Effector memory CD4-positive, alpha-beta T cell (primary cell): ENCODE data around the gene ZNF644.
"Not testable (repeated sequence)": the region's sequence is repeated elsewhere in the genome, so short reads cannot be mapped to it uniquely, and the experiment has no call there.

Source experiments
- DNase-seq, 3 donors: peaks; one replicate each; pipeline ENCODE4 v3.0.0-alpha.2; 2020
- H3K27ac ChIP-seq: 2 replicates; pipeline ENCODE4 v1.7.0; 2013; ENCODE audit warnings: mild to moderate bottlenecking, low read length, moderate library complexity; ENCODE audit not compliant: insufficient read depth, poor library complexity, severe bottlenecking
- H3K27me3 ChIP-seq: replicated peaks from 2 replicates; pipeline ENCODE4 v1.7.0; 2013; ENCODE audit warnings: mild to moderate bottlenecking, low read length; ENCODE audit not compliant: insufficient read depth, control insufficient read depth, poor library complexity, severe bottlenecking
- H3K36me3 ChIP-seq: 2 replicates; pipeline ENCODE4 v1.7.0; 2013; ENCODE audit warnings: mild to moderate bottlenecking, low read length, moderate library complexity; ENCODE audit not compliant: control insufficient read depth, insufficient read depth
- H3K4me1 ChIP-seq: 2 replicates; pipeline ENCODE4 v1.7.0; 2013; ENCODE audit warnings: low read length, mild to moderate bottlenecking; ENCODE audit not compliant: control insufficient read depth, insufficient read depth, poor library complexity, severe bottlenecking
- H3K4me3 ChIP-seq: 2 replicates; pipeline ENCODE4 v1.7.0; 2013; ENCODE audit warnings: low read length, low read depth, mild to moderate bottlenecking; ENCODE audit not compliant: insufficient read depth, poor library complexity, severe bottlenecking
- H3K9me3 ChIP-seq: 2 replicates; pipeline ENCODE4 v1.7.0; 2013; ENCODE audit warnings: mild to moderate bottlenecking, low read length, moderate library complexity; ENCODE audit not compliant: control insufficient read depth

Gene ZNF644

DNA sequence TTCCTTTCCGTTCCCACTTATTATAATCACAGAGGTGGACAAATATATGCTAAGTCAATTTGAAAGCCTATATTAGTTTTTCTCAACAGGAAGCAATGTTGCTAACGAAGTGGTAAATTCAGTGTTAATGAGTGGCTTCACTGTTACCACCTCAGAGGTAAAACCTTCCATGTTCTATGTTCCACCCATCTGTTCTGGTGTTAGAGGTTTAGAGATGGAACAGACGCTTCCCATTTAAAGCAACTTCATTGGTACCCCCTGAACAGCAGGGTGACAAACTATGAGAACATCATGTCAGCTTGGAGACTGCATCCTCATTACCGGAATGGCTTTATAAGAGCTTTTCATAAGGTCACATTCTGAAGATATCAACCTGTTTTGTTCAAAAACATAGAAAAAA lies 77.9 kb downstream of the ZNF644 start:
- Histone ChIP-seq H3K4me1 (no peaks in the 10 kb centered on the region), H3K4me3 (no peak overlapping the region)
- no peak for DNase-seq

DNA sequence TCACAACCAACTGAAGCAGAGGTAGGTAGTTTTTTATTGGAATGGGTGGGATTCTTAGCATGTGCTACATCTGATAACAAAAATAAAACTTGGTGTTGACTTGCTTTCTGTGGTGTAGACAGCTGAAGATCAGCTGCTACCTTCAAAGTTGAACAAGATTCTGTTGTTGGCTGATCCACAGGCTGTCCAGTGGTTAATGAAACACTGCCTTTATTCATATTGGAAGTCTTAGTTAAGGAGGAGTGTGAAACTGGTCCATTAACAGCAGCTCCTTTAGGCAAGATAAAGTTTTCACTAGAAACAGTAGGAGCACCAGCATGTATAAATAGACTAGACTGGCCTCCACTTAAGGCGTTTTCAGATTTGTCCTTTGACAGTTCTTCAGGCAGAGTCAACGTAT lies 81.1 kb downstream of the ZNF644 start:
- Histone ChIP-seq H3K4me1 (no peaks in the 10 kb centered on the region), H3K9me3 (no peaks in the 10 kb centered on the region), H3K27ac (no peak overlapping the region), H3K36me3 (peaks cover 18% of the 10 kb centered on the region), H3K27me3 (no peaks in the 10 kb centered on the region), H3K4me3 (no peak overlapping the region)
- no peak for DNase-seq

More for the DNA sequence above, 77.9 kb downstream of the ZNF644 start:
- Histone ChIP-seq H3K27me3 (no peaks in the 10 kb centered on the region), H3K36me3 (peaks cover 15% of the 10 kb centered on the region), H3K27ac (no peak overlapping the region), H3K9me3 (no peaks in the 10 kb centered on the region)

DNA sequence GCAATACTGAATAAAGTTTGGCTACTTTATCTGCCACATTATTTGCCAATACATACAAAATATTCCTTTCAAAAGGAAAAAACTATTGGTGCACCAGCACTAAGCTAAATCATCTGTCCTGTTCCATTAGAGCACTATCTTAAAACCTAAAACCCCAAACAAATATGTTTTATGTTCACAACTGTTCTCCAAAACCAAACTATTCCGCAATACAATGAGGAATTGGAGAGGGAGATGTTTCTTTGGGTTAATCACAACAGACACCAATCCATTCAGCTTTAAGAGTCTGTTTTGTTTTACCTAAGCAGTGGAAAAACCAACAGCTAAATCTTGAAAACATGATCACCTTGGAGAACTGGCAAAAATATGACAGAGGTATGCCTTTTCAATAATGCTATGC lies 85.1 kb downstream of the ZNF644 start:
- no peaks in the 10 kb centered on the region for H3K4me1 ChIP-seq
- peaks cover 29% of the 10 kb centered on the region for H3K36me3 ChIP-seq
- H3K27ac ChIP-seq: no peak overlapping the region
- no peaks in the 10 kb centered on the region for H3K9me3 ChIP-seq
- H3K27me3 ChIP-seq: no peaks in the 10 kb centered on the region
- no peak overlapping the region for H3K4me3 ChIP-seq
- no peak for DNase-seq

DNA sequence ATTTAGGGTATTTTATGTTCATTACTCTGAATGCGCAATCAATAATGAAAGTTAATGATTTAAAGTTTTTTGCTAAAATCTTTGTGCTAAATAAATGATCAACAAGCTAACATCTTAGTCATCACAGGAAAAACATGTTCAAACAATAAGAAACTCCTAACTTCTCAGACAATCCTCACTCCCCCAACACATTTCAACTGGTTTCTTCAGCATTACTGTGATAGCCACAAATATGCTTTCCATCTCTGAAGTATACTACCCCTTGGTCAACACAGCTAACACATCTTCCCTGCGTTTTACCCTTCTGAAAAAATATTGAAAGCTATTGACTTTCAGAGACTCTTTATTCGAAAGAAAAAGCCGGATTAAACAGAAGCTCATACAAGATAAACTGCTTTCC lies 85.8 kb downstream of the ZNF644 start:
- H3K4me1 ChIP-seq: no peaks in the 10 kb centered on the region
- DNase-seq: no peak
- peaks cover 30% of the 10 kb centered on the region for H3K36me3 ChIP-seq
- no peak overlapping the region for H3K27ac ChIP-seq
- H3K27me3 ChIP-seq: no peaks in the 10 kb centered on the region
- H3K4me3 ChIP-seq: no peak overlapping the region
- H3K9me3 ChIP-seq: no peaks in the 10 kb centered on the region

DNA sequence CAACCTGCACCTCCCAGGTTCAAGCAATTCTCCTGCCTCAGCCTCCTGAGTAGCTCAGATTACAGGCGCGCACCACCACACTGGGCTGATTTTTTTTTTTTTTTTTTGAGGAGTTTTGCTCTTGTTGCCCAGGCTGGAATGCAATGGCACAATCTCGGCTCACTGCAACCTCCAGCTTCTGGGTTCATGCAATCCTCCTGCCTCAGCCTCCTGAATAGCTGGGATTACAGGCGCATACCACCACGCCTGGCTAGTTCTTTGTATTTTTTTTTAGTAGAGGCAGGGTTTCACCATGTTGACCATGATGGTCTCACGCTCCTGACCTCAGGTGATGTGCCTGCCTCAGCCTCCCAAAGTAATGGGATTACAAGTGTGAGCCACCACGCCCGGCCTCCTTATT lies 93.6 kb downstream of the ZNF644 start:
- not testable (repeated sequence) for H3K36me3 ChIP-seq, DNase-seq, H3K4me3 ChIP-seq, H3K27ac ChIP-seq, H3K9me3 ChIP-seq, H3K27me3 ChIP-seq
- peaks cover 13% of the 10 kb centered on the region for H3K4me1 ChIP-seq

DNA sequence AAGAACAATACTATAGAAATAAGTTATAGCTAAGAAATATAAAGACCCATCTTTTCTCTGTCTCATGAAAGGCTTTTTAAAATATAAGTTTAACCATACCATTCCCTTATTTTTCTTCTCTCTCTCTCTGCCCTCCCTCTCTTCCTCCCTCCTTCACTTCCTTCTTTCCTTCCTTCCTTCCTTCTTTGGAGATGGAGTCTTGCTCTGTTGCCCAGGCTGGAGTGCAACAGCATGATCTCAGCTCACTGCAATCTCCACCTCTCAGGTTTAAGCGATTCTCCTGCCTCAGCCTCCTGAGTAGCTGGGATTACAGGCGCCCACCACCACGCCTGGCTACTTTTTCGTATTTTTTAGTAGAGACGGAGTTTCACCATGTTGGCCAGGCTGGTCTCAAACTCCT lies 94.2 kb downstream of the ZNF644 start:
- not testable (repeated sequence) for H3K9me3 ChIP-seq, H3K4me3 ChIP-seq, H3K36me3 ChIP-seq, DNase-seq, H3K27ac ChIP-seq, H3K27me3 ChIP-seq
- peaks cover 18% of the 10 kb centered on the region for H3K4me1 ChIP-seq

DNA sequence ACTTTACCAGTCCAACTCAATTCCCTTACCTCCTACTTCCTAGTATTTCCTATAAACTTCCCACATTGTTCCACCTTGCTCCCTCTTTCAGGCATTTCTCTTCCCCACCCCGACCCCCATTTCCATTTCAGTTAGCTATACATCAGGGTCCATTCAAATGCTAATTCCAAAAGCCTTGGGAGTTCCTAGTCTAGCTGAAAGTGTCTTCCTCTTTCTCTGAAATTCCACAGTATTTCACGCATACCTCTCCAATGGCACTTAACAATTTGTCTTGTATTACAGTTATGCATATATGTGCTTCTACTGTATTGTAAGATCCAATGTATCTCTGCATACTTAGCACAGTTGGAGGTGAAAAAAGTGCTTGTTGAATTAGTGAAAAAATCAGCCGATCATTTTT lies 94.9 kb downstream of the ZNF644 start:
- no peaks in the 10 kb centered on the region for H3K27me3 ChIP-seq
- no peaks in the 10 kb centered on the region for H3K9me3 ChIP-seq
- DNase-seq: no peak
- H3K27ac ChIP-seq: no peak overlapping the region
- H3K36me3 ChIP-seq: peaks cover 3% of the 10 kb centered on the region
- no peak overlapping the region for H3K4me3 ChIP-seq
- peaks cover 23% of the 10 kb centered on the region for H3K4me1 ChIP-seq

DNA sequence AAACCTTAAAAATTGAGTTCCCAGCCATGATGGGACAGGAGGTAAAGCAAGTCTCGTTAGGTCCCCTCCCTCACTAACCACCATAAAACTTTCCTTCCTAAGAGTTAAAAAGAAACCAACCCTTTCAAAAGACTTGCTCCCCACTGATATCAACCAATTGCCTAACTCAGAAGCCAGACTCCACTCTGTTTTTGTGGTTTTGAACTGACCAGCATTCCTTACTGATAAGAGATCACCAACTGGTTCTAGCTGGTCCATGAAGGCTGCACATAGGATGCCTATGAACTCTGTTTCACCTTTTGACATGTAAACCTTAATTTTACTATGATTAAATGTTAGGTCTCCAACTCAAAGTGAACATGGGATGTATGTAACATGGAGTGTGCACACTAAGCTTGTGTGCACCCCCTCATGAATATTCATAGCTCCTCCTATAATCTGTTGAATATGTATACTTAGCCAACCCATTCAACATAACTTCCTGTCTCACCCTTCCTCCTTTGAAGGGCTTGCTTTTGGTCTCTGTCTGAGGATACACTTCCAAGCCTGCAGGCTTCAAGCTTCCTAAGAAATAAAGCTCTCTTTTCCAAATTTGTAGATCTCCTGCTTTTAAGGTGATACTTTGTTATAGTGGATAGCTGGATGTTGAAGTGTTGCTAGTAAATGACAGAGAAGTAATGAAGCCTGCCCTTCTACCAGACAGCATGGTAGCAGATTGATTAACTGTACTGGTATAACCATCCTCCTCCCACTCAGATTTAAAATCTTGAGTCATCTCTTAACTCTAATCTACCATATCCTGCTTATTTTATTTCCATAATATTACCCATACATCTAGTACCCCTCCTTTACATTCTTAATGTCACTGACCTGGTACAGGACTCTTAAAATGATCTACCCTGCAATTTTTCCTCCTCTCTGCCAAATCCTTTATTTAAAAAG lies 95.6 kb downstream of the ZNF644 start:
- H3K4me1 ChIP-seq: peaks cover 26% of the 10 kb centered on the region
- DNase-seq: no peak

DNA sequence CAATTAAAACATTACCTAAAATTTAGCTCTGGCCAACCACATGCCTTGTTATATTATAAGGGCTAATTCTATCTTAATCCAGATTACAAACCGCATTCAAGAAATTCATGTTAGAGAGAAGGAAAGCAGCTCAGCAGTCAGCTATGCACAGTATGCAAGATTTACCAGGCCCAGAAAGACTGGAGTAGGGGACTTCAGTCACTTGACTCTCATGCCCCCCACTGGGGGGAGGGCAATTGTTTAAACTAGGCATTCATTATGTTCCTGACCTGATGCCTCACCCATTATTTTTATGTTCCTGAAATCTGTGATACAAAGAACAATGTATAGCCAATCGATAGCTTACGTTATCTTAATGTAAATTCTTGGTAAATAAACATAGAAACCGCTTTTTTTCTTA lies 96.9 kb downstream of the ZNF644 start:
- Histone ChIP-seq H3K27me3 (no peaks in the 10 kb centered on the region), H3K27ac (no peak overlapping the region), H3K4me3 (no peak overlapping the region), H3K4me1 (peaks cover 27% of the 10 kb centered on the region), H3K9me3 (no peaks in the 10 kb centered on the region), H3K36me3 (no peaks in the 10 kb centered on the region)
- no peak for DNase-seq

More for the DNA sequence above, 95.6 kb downstream of the ZNF644 start:
- Histone ChIP-seq H3K36me3 (no peaks in the 10 kb centered on the region), H3K4me3 (no peak overlapping the region), H3K27ac (no peak overlapping the region), H3K27me3 (no peaks in the 10 kb centered on the region), H3K9me3 (no peaks in the 10 kb centered on the region)

DNA sequence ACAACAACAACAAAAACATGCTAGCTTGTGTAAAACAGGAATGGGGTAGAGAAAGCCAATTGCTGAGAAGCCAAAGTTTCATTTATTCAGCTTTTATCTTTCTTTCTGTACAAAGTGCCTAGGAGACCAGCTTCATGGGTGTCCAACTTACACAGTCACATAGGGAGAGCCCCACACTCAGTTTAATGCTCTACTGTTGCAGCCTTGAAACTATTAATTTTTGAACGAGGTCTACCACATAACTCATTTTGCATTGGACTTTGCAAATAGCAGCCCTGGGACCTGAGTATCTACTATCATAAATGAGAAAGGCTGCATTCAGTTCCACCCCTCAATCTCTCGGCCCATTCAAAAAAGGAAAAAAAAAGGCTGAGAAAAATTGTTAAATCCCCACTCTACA lies 98.8 kb downstream of the ZNF644 start:
- H3K4me1 ChIP-seq: peaks cover 31% of the 10 kb centered on the region
- H3K27ac ChIP-seq: no peak overlapping the region
- no peaks in the 10 kb centered on the region for H3K36me3 ChIP-seq
- no peak for DNase-seq
- H3K9me3 ChIP-seq: no peaks in the 10 kb centered on the region
- no peaks in the 10 kb centered on the region for H3K27me3 ChIP-seq
- no peak overlapping the region for H3K4me3 ChIP-seq
